Medulla oblongata (tissue), 1 donor: ENCODE measurements around the gene TRAM2.

Experiments used
- DNase-seq: peaks from one replicate; pipeline ENCODE4 v3.0.0-alpha.2; 2015; ENCODE audit errors: extremely low spot score

The TRAM2 gene

GRCh38 chr6:52509281-52510212 lies 67.3 kb downstream of the TRAM2 start:
- no peak for DNase-seq

GRCh38 chr6:52508261-52508739 lies 68.6 kb downstream of the TRAM2 start:
- DNase-seq, result no peak

- no peak for DNase-seq
Observed at GRCh38 chr6:52507557-52508260, 69.2 kb downstream of the TRAM2 start.

- DNase-seq, result no peak
Observed at GRCh38 chr6:52506476-52506875, 70.4 kb downstream of the TRAM2 start.

- DNase-seq, result no peak
Observed at GRCh38 chr6:52505726-52506409, 71.0 kb downstream of the TRAM2 start.

GRCh38 chr6:52504782-52505136 lies 72.1 kb downstream of the TRAM2 start:
- no peak for DNase-seq

GRCh38 chr6:52503851-52504781 lies 72.7 kb downstream of the TRAM2 start:
- peak; percentile 19 for DNase-seq

- no peak for DNase-seq
Observed at GRCh38 chr6:52503323-52503747, 73.5 kb downstream of the TRAM2 start.

GRCh38 chr6:52502306-52503029 lies 74.4 kb downstream of the TRAM2 start:
- DNase-seq, result no peak

- DNase-seq, result no peak
Observed at GRCh38 chr6:52500238-52501129, 76.4 kb downstream of the TRAM2 start.

- no peak for DNase-seq
Observed at GRCh38 chr6:52499681-52500236, 77.1 kb downstream of the TRAM2 start.

GRCh38 chr6:52499026-52499425 lies 77.8 kb downstream of the TRAM2 start:
- DNase-seq, result no peak

- no peak for DNase-seq
Observed at GRCh38 chr6:52498538-52499017, 78.3 kb downstream of the TRAM2 start.

- no peak for DNase-seq
Observed at GRCh38 chr6:52497652-52498408, 79.0 kb downstream of the TRAM2 start.

GRCh38 chr6:52496631-52497030 lies 80.2 kb downstream of the TRAM2 start:
- DNase-seq, result no peak

GRCh38 chr6:52495922-52496321 lies 80.9 kb downstream of the TRAM2 start:
- DNase-seq, result no peak

GRCh38 chr6:52494298-52495072 lies 82.4 kb downstream of the TRAM2 start:
- DNase-seq, result no peak
